GM19452 (cell line): ENCODE results near the gene C19orf67.

Experiments used
- ATAC-seq: cut with Tn5 transposase; IDR thresholded peaks from one replicate; pipeline ENCODE4 v1.9.1; 2021; ENCODE audit not compliant: unreplicated experiment

Gene C19orf67

GRCh38 chr19:14110650-14111049, 25.1 kb upstream of the C19orf67 start:
- ATAC-seq = no peak

- ATAC-seq = no peak
Observed at GRCh38 chr19:14107581-14108461, 22.2 kb upstream of the C19orf67 start.

DNA sequence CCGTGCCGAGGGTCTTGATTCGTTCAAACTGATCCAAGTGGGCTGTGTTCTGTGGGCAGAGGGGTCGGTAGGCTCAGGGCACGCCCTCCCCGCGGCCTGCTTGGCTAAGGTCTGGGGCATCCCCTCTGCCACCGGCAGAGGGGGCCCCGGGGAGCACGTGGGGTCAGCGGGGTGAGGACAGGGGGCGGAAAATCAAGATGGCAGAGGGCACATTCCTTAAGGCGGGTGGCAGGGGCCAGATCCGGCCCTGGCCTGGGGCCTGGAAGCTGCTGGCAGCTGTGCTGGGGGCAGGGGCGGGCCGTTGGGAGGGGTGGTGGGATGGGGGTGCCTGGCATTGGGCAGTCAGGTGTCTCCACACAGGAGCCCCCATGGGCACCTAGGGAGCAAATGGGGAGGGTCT, 21.3 kb upstream of the C19orf67 start:
- no peak for ATAC-seq

- ATAC-seq = no peak
Observed at GRCh38 chr19:14105680-14106079, 20.1 kb upstream of the C19orf67 start.

- no peak for ATAC-seq
Observed at GRCh38 chr19:14103310-14103709, 17.7 kb upstream of the C19orf67 start.

GRCh38 chr19:14102756-14103155, 17.2 kb upstream of the C19orf67 start:
- ATAC-seq = no peak

- no peak for ATAC-seq
Observed at GRCh38 chr19:14102102-14102696, 16.6 kb upstream of the C19orf67 start.

- no peak for ATAC-seq
Observed at GRCh38 chr19:14101003-14101545, 15.5 kb upstream of the C19orf67 start.

- ATAC-seq = no peak
Observed at GRCh38 chr19:14097532-14098151, 12.1 kb upstream of the C19orf67 start.

DNA sequence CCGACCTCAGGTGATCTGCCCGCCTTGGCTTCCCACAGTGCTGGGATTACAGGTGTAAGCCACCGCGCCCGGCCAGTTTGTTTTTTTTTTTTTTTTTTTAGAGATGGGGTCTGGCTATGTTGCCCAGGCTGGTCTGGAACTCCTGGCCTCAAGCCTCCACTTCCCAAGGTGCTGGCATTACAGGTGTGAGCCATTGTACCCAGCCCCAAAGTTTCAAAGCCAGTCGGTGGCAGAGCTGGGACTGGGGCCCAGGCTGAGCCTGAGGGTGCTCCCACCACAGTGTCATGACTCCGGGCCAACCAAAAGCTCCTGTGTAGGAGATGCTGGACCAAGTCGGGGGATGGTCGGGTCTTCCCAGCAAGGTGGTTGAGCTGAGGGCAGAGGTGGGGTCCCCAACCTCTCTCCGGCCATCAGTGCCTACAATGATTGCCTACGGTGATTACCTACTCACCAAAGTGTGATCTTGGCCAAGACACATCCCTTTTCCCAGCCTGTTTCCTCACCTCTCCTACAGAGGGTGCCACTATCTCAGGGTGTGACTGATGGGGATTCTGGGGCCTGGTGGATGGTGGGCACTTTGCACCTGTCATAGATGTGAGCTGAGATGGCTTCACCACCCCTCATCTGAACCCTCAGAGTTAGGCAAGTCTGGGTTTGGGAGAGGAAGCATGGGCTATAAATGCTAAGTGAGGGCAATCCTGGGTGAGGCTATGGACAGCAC, 10.8 kb upstream of the C19orf67 start:
- ATAC-seq = no peak

GRCh38 chr19:14094854-14095253, 9.3 kb upstream of the C19orf67 start:
- no peak for ATAC-seq

DNA sequence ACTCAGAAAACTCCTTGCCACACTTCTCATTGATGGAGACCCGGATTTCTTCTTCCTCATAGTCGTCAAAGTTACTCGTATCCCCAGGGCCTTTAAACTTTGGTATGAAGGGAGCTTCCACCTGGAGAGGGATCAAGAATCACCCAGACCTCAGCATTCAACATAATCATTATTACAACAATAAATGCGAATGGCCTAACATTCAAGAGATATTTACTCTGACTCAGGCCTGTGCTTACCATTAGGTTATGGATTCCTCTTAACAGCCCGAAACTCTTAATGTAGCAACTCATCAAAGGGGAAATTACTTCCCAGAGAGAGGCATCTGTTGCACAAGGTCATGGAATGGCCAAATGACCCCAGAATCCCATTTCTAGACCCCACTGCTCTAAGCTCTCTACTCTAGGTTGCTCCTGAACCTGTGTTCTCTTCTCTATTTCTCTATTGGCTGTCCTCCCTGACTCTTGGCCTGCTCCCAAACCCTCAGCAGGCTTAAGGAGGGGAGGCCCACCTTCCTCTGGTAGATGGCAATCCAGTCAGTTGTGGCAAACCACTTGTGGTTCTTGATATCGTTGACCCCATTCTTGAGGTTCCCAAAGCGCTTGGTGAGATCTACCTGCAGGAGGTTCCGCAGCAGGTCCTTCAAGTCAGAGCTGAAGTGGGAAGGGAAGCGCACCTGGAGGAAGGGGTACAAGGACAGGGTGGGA, 7.7 kb upstream of the C19orf67 start:
- ATAC-seq = no peak

DNA sequence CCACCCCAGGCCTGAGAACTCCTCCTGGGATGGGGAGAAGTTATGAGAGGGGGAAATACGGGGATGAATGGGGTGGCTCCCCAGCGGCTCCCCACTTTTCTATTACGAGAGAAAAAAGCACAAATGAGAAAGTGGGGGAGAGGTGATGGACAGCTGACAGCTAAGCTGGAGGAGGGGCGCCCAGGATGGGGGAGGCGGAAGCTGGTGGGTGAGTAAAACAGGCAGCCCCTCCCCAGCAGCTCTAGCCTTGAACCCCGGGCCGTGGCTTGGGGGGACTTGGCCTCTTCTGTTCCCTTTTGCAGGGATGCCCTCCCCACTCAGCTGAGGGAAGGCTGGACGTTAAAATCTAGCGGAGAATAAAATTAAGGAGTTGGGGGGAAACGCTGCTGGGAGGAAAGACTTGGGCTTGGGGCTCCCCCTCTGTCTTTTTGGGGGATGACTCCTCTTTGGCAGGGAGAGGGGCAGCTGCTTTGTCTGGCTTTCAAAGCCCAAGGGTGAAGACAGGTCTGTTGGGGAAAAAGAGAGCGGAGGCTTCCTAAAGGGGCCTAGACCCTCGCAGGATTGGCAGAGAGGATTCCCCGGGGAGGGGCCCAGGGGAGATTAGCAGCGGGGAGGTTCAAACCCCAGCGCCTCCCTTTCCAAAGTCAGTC, 6.4 kb upstream of the C19orf67 start:
- no peak for ATAC-seq

DNA sequence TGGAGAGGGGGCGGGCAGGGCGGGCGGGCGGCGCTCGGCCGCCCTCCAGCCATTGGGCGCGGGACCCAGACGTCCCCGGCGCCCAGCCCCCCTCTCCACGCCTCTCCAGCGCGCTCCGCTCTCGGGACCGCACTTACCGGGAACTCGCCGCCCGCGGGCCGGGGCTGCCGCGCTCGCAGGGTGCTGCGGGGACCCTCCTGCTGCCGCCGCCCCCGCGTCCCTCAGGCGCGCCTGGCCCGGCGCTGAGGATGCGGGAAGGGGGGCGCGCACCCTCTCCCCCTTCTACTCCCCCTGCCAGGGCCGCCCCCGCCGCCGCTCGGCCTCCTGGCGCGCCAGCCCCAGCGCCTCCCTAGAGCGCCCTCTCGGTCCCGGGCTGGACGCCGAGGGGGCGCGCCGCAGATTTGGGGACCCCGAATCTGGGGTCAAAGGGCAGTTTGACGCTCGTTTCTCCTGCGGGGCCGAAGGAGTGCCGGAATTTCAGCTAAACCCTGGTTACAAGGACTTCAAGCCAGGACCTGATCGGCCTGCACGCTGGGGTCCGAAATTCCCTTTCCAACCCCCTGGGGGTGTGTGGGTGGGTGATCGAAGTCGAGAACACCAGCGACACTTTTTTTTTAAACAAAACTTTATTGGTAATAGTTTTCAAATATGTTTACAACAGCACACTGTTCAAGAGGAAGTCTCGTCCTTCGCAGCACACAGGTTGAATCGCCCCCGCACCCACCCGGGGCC, 5.7 kb upstream of the C19orf67 start:
- peak; percentile 64 for ATAC-seq

DNA sequence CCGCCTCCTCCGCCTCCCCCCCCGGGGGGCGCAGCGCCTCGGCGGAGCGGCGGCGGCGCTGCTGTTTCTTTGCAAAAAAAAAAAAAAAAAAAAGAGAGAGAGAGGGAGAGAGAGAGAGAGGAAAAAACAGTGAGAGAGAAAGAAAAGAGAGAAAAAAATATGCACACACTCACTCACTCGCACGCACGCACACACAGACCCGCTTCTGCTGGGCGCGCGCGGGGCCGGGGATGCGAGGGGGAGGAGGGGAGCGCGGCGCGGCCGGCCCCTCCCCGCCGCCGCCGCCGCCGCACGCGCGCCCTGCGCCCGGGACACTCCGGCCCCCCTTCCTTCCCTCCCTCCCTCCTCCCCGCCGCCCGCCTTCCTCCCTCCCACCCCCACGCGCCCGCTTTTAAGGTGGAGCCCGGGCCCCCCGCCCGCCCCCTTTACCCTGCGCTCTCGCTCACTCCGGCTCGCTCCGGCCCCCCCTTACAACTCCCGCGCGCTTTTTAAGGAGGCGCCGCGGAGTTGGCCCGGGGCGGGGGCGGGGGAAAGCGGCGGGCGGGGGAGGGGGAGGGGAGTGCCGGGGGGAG, 5.0 kb upstream of the C19orf67 start, which contains the start of gene SAMD1:
SAMD1 (minus strand) TSS at position 243 of the 572 bp plus-strand sequence.
- peak; percentile 34 for ATAC-seq

DNA sequence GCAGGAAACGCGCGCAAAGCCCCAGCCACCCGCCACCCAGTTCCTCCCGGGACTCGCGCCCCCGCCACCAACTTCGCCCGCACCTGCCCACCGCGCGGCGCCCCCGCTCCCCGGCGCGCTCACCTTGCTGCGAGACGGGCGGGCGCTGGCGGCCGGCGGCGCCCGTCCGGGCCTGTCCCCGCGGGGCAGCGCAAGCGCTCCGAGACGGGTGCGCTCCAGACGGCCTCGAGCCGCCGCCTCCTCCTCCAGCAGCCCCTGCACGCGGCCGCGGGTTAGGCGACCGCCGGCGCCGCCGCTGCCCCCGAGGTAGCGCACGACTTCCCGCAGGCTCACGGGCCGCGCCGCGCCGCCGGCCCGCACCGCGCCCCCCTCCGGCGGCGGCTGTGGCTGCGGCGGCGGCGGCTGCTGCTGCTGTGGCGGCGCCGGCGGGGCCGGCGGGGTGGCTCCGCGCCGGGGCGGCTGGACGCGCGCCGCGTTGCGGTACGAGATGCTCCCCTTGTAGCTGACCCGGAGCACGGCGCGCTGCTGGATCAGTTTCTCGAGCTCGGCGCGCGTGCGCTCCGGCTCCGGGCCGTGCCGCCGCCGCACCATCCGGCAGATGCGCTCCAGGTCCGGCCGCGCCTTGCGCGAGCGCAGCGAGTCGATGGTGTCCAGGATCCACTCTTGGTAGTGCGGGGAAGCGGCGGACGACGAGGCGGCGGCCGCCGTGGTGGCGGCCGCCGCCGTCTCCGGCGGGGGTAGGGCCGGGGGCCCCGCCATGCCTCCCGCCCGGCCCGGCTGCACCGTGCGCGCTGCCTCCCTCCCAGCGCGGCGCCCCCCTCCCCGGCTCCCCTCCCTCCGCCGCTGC, 4.3 kb upstream of the C19orf67 start:
- peak; percentile 19 for ATAC-seq

- no peak for ATAC-seq
Observed at GRCh38 chr19:14089412-14089661, 3.8 kb upstream of the C19orf67 start.
